GM21737 (cell line): ENCODE data around the gene RERE.

ENCODE experiments used
- ATAC-seq: cut with Tn5 transposase; IDR thresholded peaks from one replicate; pipeline ENCODE4 v1.9.1; 2021; ENCODE audit warnings: mild to moderate bottlenecking, moderate library complexity; ENCODE audit not compliant: unreplicated experiment

RERE gene

DNA sequence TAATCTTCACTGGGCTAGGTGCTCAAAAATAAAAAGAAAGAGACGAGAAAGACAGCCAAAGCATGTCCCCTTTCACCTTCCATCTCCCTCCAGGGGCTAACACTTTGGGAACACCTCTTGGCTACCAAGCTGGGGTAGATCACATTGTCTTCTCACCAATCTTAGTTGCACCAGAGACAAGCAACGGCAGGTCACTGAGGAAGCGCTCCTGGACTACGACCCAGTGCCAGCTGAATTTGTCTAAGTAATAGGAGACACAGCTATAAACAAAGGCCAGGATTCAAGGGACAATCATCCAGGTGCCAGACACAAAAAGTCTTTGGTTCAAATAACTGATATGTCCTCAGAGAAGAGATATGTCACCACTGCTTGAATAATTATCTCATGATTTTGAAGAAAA lies 399.1 kb downstream of the RERE start:
- no peak for ATAC-seq

DNA sequence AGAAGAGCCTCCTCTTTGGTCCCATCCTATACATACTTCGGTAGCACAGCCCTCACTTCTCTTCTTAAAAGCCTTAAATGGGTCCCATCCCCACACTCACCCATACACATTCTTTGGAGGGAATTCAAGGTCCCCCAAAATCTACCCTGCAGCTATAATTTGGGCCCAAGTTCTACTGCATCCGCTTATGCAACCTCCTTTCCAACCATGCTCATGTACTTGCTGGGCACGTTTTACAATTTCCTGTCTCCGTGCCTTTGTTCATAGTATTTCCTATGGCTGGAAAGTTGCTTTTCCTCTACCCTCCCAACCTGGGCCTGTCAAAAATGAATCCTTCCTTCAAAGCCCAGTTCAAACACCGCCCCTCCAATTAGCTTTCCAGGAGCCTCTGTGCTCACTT lies 399.8 kb downstream of the RERE start:
- no peak for ATAC-seq

DNA sequence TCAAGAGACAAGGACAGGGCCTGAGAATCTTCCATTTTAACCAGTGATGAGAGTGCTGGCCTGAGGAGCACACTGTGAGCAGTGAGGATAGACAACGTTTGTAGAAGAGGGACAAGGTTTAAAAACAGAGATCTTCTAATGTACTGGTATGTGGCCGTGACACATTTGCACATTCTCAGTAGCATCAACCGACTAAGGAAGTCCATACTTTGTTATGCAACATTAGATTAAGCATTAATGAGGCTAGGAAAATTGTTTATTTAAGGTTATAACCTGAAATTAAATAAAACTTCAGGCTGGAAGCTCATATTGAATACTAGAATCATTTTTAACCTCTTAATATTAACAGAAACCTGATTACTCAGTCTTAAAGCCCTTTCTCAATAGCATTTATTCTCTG lies 400.6 kb downstream of the RERE start:
- ATAC-seq: no peak

DNA sequence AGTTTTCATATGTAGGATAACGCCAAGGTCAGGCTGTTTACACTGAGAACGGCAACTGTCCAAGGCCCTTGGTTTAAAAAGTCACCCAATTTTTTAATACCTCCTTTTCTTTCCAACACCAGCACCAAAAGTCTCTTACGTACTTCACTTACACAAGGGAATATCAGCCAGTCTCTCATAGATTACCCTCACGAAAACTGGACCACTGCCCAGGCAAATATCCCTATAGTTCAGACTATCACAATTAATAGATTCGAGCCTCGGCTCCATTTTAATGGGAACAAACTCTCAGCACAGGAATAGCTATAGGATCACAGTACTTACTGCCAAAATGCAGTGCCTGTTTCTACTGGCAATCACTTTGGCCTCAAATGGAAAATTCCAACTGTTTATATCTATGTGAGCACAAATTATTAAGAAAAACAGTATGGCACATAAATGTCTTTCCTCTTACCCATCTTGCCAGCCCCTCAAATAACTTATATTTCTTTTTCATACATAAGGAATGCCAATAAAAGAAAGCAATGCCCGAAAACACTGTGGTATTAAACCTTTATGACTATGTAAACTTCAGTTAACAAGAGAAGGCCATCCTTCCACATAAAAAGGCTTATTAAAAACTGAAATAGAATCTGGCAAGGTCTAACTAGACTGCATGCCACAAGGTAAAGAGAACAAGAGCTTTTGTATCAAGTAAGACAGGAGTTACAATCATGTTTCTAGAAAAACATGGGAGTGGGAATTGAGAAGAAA lies 401.7 kb downstream of the RERE start:
- no peak for ATAC-seq

DNA sequence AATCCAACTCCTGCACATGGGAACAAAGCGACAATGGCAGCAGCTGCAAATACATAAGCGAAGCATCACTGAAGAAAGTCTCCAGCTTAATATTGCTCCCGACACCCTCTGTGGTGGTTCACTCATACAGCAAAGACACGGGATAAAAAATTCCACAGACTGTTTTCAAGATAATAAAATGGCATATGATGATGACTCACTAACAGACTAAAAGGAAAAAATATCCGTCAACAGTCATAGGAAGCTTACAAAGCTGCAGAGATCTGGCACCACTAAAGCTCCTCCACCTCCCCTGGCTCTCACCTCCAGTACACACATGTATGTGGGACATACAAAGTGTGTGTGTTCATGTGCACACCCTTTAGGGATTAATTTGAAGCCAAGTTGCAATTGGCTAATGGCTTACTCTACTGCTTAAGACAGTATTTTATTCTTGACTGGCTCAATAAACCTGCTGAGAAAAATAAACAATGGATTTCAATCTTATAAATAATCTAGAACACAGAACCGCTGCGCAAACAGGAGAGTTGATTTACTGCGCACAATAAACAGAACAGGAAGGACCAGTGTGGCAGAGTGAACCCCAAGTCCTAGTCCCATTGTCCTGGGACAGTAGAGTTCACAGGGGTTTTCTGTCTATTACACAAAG lies 405.1 kb downstream of the RERE start:
- no peak for ATAC-seq

DNA sequence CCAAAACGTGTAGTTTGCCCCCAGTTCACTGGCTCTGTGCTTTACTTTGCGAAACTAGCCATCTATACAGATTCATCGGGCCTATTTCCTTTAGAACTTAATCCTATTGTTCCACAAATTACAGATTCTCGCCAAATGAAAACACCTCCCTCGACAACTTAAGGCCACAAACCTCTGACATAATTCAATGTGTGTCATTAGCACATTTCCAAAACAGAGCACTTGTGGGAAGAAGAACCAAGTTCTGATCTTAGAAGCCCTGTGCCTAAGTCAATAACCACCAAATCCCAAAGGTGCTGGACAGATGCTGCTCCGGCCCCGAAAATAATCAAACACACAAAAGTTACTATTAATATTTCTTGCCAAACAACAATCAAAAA lies 405.6 kb downstream of the RERE start:
- no peak for ATAC-seq

DNA sequence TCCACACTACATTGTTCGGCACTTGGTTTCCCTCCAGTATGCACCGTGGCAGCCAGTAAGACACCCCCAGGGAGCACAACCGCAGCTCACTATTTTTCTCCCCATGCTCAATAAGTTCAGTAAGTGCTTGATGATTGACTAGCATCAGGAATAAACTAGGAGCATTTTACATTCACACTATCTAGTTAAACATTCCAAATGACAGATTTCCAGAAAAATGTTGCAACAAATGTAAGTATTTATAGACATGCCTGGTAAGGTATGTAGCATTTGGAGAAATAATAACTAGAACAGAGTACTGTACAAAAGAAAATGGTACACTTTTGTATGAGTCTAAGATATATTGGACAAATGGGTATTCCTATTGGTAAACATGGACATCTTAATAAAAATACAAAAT lies 406.6 kb downstream of the RERE start:
- no peak for ATAC-seq

DNA sequence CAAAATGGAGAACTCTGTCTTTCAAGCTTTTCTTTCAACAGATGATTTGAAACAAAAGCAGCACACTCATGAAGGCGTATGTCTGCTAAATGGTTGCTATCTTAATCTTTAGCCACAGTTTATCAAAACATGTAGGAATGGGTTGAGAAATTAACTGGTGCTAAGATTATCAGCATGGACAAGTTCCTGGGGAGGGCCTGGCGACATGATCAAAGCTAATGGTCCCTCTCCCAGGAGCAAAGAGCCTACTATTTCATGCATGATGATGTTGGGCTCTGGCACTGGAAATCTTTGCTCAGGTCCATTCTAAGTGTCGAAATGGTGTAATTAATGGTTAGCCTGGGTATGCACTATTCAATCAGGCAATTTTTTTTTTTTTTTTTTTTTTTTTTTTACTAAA lies 407.8 kb downstream of the RERE start:
- no peak for ATAC-seq

DNA sequence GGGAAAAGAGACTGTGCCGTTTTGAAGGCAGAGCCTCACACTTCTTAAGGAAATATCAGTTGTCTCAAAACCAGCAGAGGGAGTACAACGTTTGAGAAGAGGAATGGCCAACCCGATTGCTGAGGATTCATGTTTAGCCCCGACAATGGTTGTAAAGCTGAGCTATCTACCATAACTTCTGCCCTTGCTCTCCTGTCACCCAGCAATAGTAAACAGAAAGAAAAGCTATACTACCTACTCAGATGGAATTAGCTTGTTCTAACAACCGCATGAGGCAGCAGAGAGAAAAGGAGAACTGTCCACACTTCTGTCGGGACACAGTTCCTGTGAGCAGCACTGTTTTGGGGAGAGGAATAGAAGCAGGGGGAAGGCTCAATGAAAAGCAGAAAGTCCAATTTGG lies 408.3 kb downstream of the RERE start:
- no peak for ATAC-seq

DNA sequence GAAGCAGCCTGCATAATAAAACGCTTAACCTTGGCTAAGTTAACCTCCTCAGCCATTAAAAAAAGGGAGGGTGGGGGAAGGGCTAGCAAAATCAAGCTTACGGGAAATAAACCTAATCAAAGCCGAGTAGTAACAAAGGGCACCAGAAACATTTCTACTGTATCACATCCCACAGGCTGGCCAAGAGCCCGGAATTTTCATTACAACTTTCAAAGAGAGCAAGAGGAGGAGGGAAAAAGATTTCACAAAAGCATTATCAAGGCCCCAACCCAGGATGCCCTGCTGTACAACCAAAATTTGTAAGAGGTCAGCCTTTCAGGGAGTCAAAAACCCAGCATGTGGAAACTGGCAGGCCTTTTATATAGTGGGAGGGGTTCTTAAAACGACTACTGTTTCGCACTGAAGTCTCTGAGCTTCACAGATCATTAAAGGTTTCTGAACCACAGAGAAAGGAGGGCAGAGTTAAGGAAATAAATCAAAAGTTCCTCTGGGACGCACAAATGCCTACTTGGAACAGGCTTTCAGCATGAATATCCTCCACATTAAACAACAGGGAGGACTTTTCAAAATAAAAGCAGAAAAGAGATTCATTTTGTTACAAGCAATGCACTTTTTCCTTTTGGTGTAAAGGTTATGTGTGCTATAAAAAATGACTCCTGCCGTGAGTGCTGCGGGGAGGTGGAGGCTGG lies 409.1 kb downstream of the RERE start:
- no peak for ATAC-seq

DNA sequence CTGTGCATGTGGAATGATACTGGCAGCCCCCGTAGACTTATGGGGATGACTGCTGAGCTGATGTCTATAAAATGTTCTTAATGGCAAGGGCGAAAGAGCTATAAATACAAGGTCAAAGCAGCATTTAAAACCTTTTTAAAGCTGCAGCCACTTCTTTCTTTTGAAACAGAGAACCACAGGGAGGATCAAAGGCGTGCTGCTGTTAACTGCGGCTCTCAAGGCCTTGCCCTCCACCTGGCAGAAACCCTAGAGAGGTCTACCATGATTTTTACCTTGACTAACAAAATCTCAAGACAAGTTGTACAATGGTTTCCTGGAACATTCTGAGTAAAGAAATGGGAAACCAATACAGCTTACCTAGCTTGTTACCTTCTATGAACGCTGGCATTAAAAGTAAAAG lies 409.8 kb downstream of the RERE start:
- no peak for ATAC-seq

DNA sequence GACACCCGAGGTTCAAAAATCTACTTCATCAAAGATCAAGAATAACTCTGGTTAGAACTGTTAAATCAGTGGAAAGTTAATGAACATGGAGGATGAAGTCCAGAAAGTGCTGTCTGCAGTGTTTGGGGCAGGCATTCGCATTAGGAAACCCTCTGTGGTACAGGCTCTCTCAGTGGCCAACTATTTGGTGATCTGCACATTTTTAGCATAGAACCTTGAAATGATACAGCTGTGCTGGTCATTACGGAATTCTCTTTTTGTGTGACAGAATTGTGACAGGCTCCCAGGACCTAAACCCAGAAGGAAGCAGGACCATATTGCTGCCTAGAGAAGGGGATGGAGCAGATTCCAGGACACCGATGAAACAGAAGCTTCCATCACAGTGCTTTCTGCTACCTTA lies 410.5 kb downstream of the RERE start:
- no peak for ATAC-seq

DNA sequence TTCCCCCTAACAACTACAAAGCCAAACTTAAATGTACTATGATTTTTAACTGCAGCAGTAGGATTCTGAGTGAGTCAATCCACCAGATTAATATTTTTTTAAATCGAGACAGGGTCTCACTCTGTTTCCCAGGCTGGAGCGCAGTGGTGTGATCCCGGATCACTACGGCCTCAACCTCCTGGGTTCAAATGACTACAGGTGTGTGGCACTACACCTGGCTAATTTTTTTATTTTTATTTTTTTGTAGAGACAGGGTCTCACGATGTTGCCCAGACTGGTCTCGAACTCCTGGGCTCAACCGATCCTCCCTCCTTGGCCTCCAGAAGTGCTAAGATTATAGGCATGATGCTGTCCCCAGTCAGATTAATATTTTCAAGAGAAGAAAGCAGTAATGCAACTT lies 411.4 kb downstream of the RERE start:
- ATAC-seq: no peak

DNA sequence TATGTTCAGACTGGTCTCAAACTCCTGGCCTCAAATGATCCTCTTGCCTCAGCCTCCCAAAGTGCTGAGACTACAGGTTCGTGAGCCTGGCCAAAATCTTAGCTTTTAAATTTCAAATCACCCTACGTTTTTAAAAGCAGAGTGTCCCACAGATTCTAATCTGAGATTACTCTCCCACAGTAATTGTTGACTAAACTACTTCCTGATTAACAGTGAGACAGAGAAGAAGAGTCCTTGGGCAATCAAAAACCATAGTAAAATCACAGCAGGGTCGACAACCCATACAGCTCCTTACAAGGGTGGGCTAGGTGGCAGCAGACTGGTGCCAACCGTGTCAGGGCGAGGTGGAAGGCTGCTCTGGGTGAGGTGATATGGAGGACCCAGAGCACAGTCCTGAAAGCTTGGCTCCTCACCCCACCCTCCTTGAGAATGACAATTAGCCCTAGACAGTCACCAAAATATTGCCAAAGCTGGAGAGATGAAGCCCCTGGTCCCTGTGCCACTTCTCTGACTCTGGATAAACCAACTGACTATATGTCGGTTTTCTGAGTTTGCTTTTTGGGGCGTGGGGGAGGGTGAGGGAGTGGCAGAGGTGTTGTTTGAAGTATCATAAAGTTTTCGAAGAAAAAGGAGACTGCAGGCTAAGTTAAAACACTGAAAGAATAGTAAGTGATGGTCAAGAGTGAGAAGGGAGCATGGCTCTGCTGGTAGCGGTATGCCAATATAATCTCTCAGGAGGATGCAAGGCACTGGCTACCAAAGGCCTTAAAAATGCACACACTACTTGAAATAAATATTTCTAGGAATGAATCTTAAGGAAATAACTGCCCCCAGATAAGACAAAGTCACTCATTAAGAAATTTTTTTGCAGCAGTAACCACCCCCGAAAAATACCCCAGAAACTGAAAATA lies 412.7 kb downstream of the RERE start:
- ATAC-seq: no peak

DNA sequence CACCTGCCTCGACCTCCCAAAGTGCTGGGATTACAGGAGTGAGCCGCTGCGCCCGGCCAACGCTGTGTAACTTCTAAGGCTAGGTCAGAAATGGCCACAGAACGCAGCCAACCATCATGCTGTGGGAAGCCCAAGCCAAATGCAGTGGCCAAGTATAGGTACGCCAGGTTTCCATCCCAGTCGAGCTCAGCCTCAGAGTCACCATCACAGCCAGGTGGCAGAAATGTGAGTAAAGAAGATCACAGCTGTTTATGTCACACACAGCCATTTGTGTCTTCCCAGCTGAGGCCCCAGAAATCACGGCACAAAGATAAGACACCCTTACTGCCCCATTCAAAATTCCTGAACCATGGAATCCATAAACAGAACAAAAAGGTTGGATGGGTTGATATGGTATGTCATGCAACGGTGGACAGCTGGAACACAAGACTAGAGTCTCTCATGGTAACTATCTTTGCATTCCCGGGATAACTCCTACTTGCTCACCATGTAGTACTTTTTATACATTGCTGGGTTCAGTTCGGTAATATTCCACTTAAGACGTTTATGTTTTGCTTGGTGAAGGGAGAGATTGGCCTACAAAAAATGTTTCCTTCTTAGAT lies 415.2 kb downstream of the RERE start:
- ATAC-seq: no peak

DNA sequence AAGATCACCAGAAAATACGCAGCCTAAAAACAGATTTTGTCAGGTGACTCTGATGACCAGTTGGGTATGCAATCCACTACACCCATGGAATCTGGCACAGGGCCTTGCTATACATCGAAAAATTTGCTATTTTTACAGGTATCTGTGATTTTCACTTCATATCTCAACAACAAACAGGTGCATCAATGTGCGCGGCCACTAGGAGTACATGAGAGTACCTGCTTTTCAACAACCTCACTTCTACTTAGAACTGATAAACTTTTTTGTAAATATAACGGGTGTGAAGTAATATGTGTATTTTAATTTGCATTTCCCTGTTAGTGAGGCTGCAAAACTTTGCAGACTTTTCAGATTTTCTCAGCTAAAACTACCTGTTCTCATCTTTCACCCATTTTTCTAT lies 418.8 kb downstream of the RERE start:
- ATAC-seq: no peak

DNA sequence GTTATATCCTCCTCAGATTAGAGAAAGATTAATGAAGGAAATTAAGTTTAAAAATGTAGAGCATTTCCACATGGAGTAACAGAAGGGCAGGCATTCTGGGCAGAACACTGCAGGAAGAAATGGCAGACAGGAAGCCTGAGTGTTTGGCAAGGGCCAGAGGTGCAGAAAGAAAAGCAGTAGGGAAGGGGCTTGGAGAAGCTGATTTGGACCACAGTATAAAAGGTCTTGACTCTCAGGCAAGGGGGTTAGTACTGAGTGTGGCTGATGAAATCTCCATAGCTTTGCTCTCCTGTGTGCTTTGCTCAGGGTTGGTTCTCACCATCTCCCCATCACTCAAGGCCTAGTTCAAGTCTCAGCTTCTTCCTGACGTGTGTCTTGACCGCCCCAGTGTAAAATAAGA lies 419.4 kb downstream of the RERE start:
- ATAC-seq: no peak

DNA sequence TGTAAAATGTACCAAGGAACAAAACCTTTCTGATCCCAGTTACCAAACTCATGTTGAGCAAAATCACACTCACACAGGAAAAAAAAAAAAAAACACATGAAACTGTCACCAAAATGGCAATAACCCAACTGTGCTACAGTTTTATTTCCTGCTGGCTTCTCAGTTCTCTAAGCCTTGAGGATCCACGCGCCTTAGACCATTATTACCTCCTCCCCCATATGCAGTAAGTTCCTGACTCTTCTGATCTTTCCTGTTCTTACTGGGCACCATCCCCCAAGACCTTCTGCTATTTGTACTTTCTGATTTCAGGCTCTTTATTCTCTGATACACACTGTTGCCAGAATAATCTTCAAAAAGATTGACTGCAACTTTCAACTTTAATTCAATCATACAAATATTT lies 419.9 kb downstream of the RERE start:
- ATAC-seq: peak; percentile 64

DNA sequence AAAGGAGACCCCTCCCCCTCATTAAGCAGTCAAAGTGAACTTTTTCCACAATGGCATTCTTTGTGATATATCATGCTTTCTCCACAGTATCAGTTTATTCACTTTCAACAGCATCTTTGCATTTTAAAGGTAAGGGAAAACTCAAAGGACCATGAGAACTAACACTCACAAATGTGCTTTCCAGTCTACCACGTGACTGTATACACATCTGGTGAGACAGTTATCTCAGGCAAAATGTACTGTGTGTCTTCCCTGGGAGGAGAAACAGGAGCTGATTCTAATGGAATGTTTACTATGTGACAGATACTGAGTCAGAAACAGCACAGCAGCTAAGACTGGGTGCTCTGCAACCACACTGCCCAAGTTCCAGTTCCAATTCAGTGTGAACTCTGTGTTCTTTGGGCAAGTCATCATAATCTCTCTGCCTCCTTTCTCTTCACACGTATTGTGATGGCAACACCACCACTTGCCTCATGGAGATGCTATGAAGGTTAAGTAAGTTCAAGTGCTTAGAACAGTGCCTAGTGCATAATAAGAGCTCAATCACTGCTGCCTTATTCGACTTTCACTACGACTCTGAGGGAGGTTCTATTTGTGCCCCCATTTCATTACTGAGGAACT lies 420.5 kb downstream of the RERE start:
- no peak for ATAC-seq

DNA sequence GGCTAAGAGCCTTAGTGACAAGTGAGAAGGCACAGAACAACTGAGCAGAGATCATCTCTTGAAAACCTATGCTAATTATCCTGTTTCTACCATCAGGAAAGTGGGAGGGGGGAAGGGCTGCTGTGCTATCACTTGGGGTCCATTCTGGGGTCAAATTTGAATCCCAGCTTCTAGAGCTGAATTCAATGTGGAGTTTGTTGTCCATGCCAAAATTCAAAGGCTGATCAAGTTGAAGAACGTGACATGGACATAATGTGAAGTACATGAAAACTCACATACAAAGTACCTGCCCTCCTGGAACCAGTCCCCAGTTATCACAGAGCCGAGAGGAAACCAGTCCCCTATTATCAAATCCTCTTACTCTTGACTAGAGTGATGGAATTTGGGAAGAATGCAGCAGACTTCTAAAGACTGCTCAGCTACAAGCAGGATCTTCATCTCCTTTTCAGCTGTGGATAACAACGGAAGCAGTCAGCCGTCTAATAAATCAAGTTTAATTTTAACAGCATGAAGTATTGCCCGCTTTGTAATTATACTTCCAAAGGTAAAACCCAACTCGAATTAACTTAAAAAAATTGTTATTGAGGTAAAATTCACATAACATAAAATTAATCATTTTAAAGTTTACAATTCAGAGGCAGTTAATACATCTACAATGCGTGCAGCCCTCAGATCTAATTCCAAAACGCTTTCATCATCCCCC lies 421.2 kb downstream of the RERE start:
- ATAC-seq: no peak
